GM12878 (cell line): ENCODE data around the gene PDE6B.

ENCODE experiments used
- CREB1 ChIP-seq: IDR thresholded peaks from 2 replicates; pipeline ENCODE4 v1.6.1; 2012; ENCODE audit warnings: low read depth, mild to moderate bottlenecking, inconsistent platforms
- EP300 ChIP-seq, 2 experiments: fragments of 150-350 bp in 1 of 2; IDR thresholded peaks; 2 replicates each; pipeline ENCODE4 v1.6.1; 2011 to 2012; ENCODE audit warnings: low read depth in 2 of 2, low read length in 2 of 2, borderline replicate concordance in 1 of 2, improper control_type of control experiment in 1 of 2, inconsistent platforms in 1 of 2; ENCODE audit not compliant: control insufficient read depth in 1 of 2
- RAD51 ChIP-seq: fragments of 450-650 bp; IDR thresholded peaks from 2 replicates; pipeline ENCODE4 v1.6.1; 2016; ENCODE audit warnings: moderate library complexity, mild to moderate bottlenecking, inconsistent platforms
- TAF1 ChIP-seq: IDR thresholded peaks from 2 replicates; pipeline ENCODE4 v1.6.1; 2011; ENCODE audit warnings: mild to moderate bottlenecking, low read depth, low read length, borderline replicate concordance
- TF ChIP-seq, protein P1 (sequence below): IDR thresholded peaks from 2 replicates; pipeline ENCODE4 v1.6.1; 2012; ENCODE audit warnings: mild to moderate bottlenecking, low read depth, low read length
- TF ChIP-seq, protein P2 (sequence below): IDR thresholded peaks from 2 replicates; pipeline ENCODE4 v1.6.1; 2011; ENCODE audit warnings: borderline replicate concordance, low read depth, mild to moderate bottlenecking, moderate library complexity, mixed read lengths, low read length; ENCODE audit not compliant: insufficient read depth; ENCODE audit errors: extremely low read length
- TF ChIP-seq, protein P3 (sequence below), 3 experiments: IDR thresholded peaks in 2 of 3; conservative IDR thresholded peaks in 1 of 3; 2 replicates each; pipeline ENCODE4 v1.5.1; 2011; ENCODE audit warnings: low read depth in 3 of 3, low read length in 3 of 3, mild to moderate bottlenecking in 3 of 3, control low read depth in 2 of 3, moderate library complexity in 2 of 3, inconsistent platforms in 1 of 3, mixed read lengths in 1 of 3; ENCODE audit not compliant: control insufficient read depth in 2 of 3, insufficient read depth in 1 of 3; ENCODE audit errors: extremely low read depth in 1 of 3

- TF ChIP-seq, protein P1, sequence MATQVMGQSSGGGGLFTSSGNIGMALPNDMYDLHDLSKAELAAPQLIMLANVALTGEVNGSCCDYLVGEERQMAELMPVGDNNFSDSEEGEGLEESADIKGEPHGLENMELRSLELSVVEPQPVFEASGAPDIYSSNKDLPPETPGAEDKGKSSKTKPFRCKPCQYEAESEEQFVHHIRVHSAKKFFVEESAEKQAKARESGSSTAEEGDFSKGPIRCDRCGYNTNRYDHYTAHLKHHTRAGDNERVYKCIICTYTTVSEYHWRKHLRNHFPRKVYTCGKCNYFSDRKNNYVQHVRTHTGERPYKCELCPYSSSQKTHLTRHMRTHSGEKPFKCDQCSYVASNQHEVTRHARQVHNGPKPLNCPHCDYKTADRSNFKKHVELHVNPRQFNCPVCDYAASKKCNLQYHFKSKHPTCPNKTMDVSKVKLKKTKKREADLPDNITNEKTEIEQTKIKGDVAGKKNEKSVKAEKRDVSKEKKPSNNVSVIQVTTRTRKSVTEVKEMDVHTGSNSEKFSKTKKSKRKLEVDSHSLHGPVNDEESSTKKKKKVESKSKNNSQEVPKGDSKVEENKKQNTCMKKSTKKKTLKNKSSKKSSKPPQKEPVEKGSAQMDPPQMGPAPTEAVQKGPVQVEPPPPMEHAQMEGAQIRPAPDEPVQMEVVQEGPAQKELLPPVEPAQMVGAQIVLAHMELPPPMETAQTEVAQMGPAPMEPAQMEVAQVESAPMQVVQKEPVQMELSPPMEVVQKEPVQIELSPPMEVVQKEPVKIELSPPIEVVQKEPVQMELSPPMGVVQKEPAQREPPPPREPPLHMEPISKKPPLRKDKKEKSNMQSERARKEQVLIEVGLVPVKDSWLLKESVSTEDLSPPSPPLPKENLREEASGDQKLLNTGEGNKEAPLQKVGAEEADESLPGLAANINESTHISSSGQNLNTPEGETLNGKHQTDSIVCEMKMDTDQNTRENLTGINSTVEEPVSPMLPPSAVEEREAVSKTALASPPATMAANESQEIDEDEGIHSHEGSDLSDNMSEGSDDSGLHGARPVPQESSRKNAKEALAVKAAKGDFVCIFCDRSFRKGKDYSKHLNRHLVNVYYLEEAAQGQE, result no peak
- TF ChIP-seq CREB1, result no peak
- no peak for TF ChIP-seq EP300 (IDR thresholded peaks at IDR 0.05; ENCODE audit: borderline replicate concordance in 1 of 2, control insufficient read depth in 1 of 2, low read depth in 2 of 2, low read length in 2 of 2)
- TF ChIP-seq, protein P2, sequence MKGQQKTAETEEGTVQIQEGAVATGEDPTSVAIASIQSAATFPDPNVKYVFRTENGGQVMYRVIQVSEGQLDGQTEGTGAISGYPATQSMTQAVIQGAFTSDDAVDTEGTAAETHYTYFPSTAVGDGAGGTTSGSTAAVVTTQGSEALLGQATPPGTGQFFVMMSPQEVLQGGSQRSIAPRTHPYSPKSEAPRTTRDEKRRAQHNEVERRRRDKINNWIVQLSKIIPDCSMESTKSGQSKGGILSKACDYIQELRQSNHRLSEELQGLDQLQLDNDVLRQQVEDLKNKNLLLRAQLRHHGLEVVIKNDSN, result no peak
- TF ChIP-seq, protein P3, sequence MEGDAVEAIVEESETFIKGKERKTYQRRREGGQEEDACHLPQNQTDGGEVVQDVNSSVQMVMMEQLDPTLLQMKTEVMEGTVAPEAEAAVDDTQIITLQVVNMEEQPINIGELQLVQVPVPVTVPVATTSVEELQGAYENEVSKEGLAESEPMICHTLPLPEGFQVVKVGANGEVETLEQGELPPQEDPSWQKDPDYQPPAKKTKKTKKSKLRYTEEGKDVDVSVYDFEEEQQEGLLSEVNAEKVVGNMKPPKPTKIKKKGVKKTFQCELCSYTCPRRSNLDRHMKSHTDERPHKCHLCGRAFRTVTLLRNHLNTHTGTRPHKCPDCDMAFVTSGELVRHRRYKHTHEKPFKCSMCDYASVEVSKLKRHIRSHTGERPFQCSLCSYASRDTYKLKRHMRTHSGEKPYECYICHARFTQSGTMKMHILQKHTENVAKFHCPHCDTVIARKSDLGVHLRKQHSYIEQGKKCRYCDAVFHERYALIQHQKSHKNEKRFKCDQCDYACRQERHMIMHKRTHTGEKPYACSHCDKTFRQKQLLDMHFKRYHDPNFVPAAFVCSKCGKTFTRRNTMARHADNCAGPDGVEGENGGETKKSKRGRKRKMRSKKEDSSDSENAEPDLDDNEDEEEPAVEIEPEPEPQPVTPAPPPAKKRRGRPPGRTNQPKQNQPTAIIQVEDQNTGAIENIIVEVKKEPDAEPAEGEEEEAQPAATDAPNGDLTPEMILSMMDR (IDR thresholded peaks at IDR 0.05 in 2 of 3, conservative IDR thresholded peaks at IDR 0.05 in 1 of 3; ENCODE audit: control insufficient read depth in 2 of 3, extremely low read depth in 1 of 3, insufficient read depth in 1 of 3, low read depth in 3 of 3, low read length in 3 of 3), result no peak
- TF ChIP-seq TAF1, result no peak
- no peak for TF ChIP-seq RAD51
Observed at GRCh38 chr4:600850-601515, 24.4 kb upstream of the PDE6B start.
